ENCODE data around the gene MYBPC3. TPM values are rescaled to one million over a fixed set of nuclear protein-coding genes. Genes with fewer than 3 reads are reported as not detected.

MYBPC3 gene
- total and polyA plus RNA-seq, 2 experiments from 2014 or later: not detected

- Histone ChIP-seq H3F3A (replicated peaks; ENCODE audit: low read depth) (peaks cover 18% of the 10 kb centered on the region), H3K4me1 (ENCODE audit: insufficient read depth) (peaks cover 1% of the 10 kb centered on the region; the same call in 1 of the 2 replicates)
- H3K27me3 Mint-ChIP-seq (ENCODE audit: insufficient read depth, low read depth, poor library complexity): peaks cover 5% of the 10 kb centered on the region
Observed at GRCh38 chr11:47359586-47359985, 7.1 kb upstream of the MYBPC3 start.

GRCh38 chr11:47359162-47359561 lies 6.7 kb upstream of the MYBPC3 start:
- Mint-ChIP-seq H3K27ac (no peak overlapping the region), H3K4me1 (peaks cover 4% of the 10 kb centered on the region; the same call in 1 of the 3 replicates), H3K27me3 (ENCODE audit: insufficient read depth, low read depth, poor library complexity) (peaks cover 9% of the 10 kb centered on the region), H3K36me3 (ENCODE audit: low read depth) (no peaks in the 10 kb centered on the region; the same call in 2 of the 3 replicates), H3K9me3 (no peaks in the 10 kb centered on the region), H3K4me3 (no peak overlapping the region)
- H3F3A ChIP-seq (replicated peaks; ENCODE audit: low read depth): peaks cover 20% of the 10 kb centered on the region
- TF ChIP-seq EZH2 (IDR thresholded peaks at IDR 0.05; ENCODE audit: low read depth, unreplicated experiment) (no peak), ZNF331 (CRISPR knock-in tag; IDR thresholded peaks at IDR 0.05; ENCODE audit: low read depth) (no peak), ZNF462 (CRISPR knock-in tag; IDR thresholded peaks at IDR 0.05) (no peak), NANOG (IDR thresholded peaks at IDR 0.05; ENCODE audit: borderline replicate concordance) (no peak), JUNB (IDR thresholded peaks at IDR 0.05; ENCODE audit: unreplicated experiment) (no peak)
- no peaks in the 10 kb centered on the region for H3K36me3 ChIP-seq (ENCODE audit: insufficient read depth)
- no peak overlapping the region for H2AFZ ChIP-seq
- DNase-seq (ENCODE audit: low spot score): no peak
- H3K4me1 ChIP-seq (ENCODE audit: insufficient read depth): peaks cover 5% of the 10 kb centered on the region; the same call in 1 of the 2 replicates
- H3K79me2 ChIP-seq (replicated peaks; ENCODE audit: insufficient read depth): no peaks in the 10 kb centered on the region
- no peak overlapping the region for H3K27ac ChIP-seq (ENCODE audit: low read depth)
- no peaks in the 10 kb centered on the region for H4K20me1 ChIP-seq (replicated peaks; ENCODE audit: insufficient read depth)
- ATAC-seq: no peak
- no peaks in the 10 kb centered on the region for H3K27me3 ChIP-seq (ENCODE audit: insufficient read depth)
- no peak overlapping the region for H3K4me2 ChIP-seq
- no peak overlapping the region for H3K4me3 ChIP-seq
- H3K9me2 ChIP-seq (ENCODE audit: insufficient read depth): no peaks in the 10 kb centered on the region

More at GRCh38 chr11:47359586-47359985, 7.1 kb upstream of the MYBPC3 start:
- DNase-seq (ENCODE audit: low spot score) (no peak), ATAC-seq (no peak)
- Histone ChIP-seq H3K9me2 (ENCODE audit: insufficient read depth) (no peaks in the 10 kb centered on the region), H3K4me3 (no peak overlapping the region), H3K4me2 (no peak overlapping the region), H3K79me2 (replicated peaks; ENCODE audit: insufficient read depth) (no peaks in the 10 kb centered on the region), H2AFZ (no peak overlapping the region), H4K20me1 (replicated peaks; ENCODE audit: insufficient read depth) (no peaks in the 10 kb centered on the region), H3K27me3 (ENCODE audit: insufficient read depth) (no peaks in the 10 kb centered on the region), H3K36me3 (ENCODE audit: insufficient read depth) (no peaks in the 10 kb centered on the region), H3K27ac (ENCODE audit: low read depth) (no peak overlapping the region)
- Mint-ChIP-seq H3K9me3 (no peaks in the 10 kb centered on the region), H3K4me3 (no peak overlapping the region), H3K27ac (no peak overlapping the region), H3K36me3 (ENCODE audit: low read depth) (no peaks in the 10 kb centered on the region; the same call in 2 of the 3 replicates), H3K4me1 (peaks cover 1% of the 10 kb centered on the region; the same call in 1 of the 3 replicates)
- TF ChIP-seq EZH2 (IDR thresholded peaks at IDR 0.05; ENCODE audit: low read depth, unreplicated experiment): no peak
- no peak for TF ChIP-seq ZNF331 (CRISPR knock-in tag; IDR thresholded peaks at IDR 0.05; ENCODE audit: low read depth)
- TF ChIP-seq CREB1 (CRISPR knock-in tag; IDR thresholded peaks at IDR 0.05; ENCODE audit: low read depth): no peak
- no peak for TF ChIP-seq CTCF (conservative IDR thresholded peaks at IDR 0.05; ENCODE audit: low read depth in 2 of 2)
- TF ChIP-seq NANOG (IDR thresholded peaks at IDR 0.05; ENCODE audit: borderline replicate concordance): no peak
- no peak for TF ChIP-seq STAT1 (IDR thresholded peaks at IDR 0.05; ENCODE audit: unreplicated experiment)
- no peak for TF ChIP-seq EZH2phosphoT487 (IDR thresholded peaks at IDR 0.05; ENCODE audit: unreplicated experiment)

Data from GM23338 (cell line).